Bone marrow (tissue), 2 donors: ENCODE results near the gene FYN.

Source experiments
- DNase-seq, 2 donors: peaks; one replicate each; lab custom pipeline; 2025; lab: John Stamatoyannopoulos, UW

The FYN gene

GRCh38 chr6:111707773-111708172 lies 165.5 kb downstream of the FYN start:
- DNase-seq = no peak

- DNase-seq = no peak
These were observed 166.3 kb downstream of the FYN start for GRCh38 chr6:111706841-111707391.

GRCh38 chr6:111703723-111704122 lies 169.5 kb downstream of the FYN start:
- no peak for DNase-seq

- no peak for DNase-seq
These were observed 171.0 kb downstream of the FYN start for GRCh38 chr6:111702268-111702667.

GRCh38 chr6:111701146-111701545 lies 172.1 kb downstream of the FYN start:
- DNase-seq = no peak

GRCh38 chr6:111700135-111700690 lies 173.0 kb downstream of the FYN start:
- no peak for DNase-seq

- no peak for DNase-seq
These were observed 174.1 kb downstream of the FYN start for GRCh38 chr6:111699123-111699522.

GRCh38 chr6:111696814-111697213 lies 176.4 kb downstream of the FYN start:
- DNase-seq = no peak

GRCh38 chr6:111692327-111693164 lies 180.7 kb downstream of the FYN start:
- no peak for DNase-seq

GRCh38 chr6:111691345-111692225 lies 181.7 kb downstream of the FYN start:
- DNase-seq = no peak

GRCh38 chr6:111689946-111690345 lies 183.3 kb downstream of the FYN start:
- no peak for DNase-seq

GRCh38 chr6:111689419-111689818 lies 183.8 kb downstream of the FYN start:
- DNase-seq = no peak

GRCh38 chr6:111688331-111688730 lies 184.9 kb downstream of the FYN start:
- DNase-seq = no peak

GRCh38 chr6:111687652-111688051 lies 185.6 kb downstream of the FYN start:
- no peak for DNase-seq

- DNase-seq = no peak
These were observed 186.4 kb downstream of the FYN start for GRCh38 chr6:111686932-111687266.

GRCh38 chr6:111686249-111686931 lies 186.9 kb downstream of the FYN start:
- DNase-seq = no peak

- DNase-seq = peak in 1 of 2 donors; percentile 3
These were observed 187.7 kb downstream of the FYN start for GRCh38 chr6:111685526-111685925.

GRCh38 chr6:111685058-111685457 lies 188.2 kb downstream of the FYN start:
- no peak for DNase-seq

GRCh38 chr6:111683749-111684267 lies 189.4 kb downstream of the FYN start:
- DNase-seq = no peak

GRCh38 chr6:111683157-111683556 lies 190.1 kb downstream of the FYN start:
- DNase-seq = no peak

- DNase-seq = no peak
These were observed 191.4 kb downstream of the FYN start for GRCh38 chr6:111681860-111682259.
